Heart right ventricle (tissue), 16 donors: ENCODE measurements around the gene TMEM86A. TPM values are rescaled to one million over a fixed set of nuclear protein-coding genes. Genes with fewer than 3 reads are reported as not detected.
A peak's percentile ranks its signal among the peaks of the same experiment; 100 is the strongest.

Experiments
- ATAC-seq, 8 donors: fragments of 200-7000 bp; cut with Tn5 transposase; one replicate each; pipeline ENCODE4 v1.9.1; 2020; ENCODE audit warnings: mild to moderate bottlenecking in 8 of 8, moderate library complexity in 8 of 8, moderate number of reproducible peaks in 1 of 8
- DNase-seq, 2 donors: peaks; one replicate each; pipeline ENCODE4 v3.0.0-alpha.2; 2020
- H3K27ac ChIP-seq, 10 donors: fragments of 200-600 bp; sonication (generic) in 2 of 10; one replicate each; pipeline versions ENCODE4 v1.5.0 to v1.8.0; 2020 to 2022; ENCODE audit warnings: mild to moderate bottlenecking in 3 of 10
- H3K27me3 ChIP-seq, 7 donors: fragments of 200-600 bp; one replicate each; pipeline ENCODE4 v1.8.0; 2021 to 2022; ENCODE audit warnings: mild to moderate bottlenecking in 2 of 7
- H3K36me3 ChIP-seq, 9 donors: fragments of 200-600 bp; sonication (generic) in 1 of 9; one replicate each; pipeline versions ENCODE4 v1.5.0 to v1.8.0; 2020 to 2022; ENCODE audit warnings: mild to moderate bottlenecking in 2 of 9
- H3K4me1 ChIP-seq, 9 donors: fragments of 200-600 bp; sonication (generic) in 1 of 9; one replicate each; pipeline versions ENCODE4 v1.5.0 to v1.8.0; 2020 to 2022; ENCODE audit warnings: mild to moderate bottlenecking in 4 of 9
- H3K4me3 ChIP-seq, 10 donors: fragments of 200-600 bp; sonication (generic) in 2 of 10; one replicate each; pipeline versions ENCODE4 v1.5.0 to v1.8.0; 2020 to 2022; ENCODE audit warnings: mild to moderate bottlenecking in 7 of 10, moderate library complexity in 2 of 10
- H3K9me3 ChIP-seq, 11 donors: fragments of 200-600 bp in 10 of 11; sonication (generic) in 2 of 11; one replicate each; pipeline versions ENCODE4 v1.5.0 to v1.8.0; 2013 to 2022; ENCODE audit warnings: mild to moderate bottlenecking in 2 of 11, control low read depth in 1 of 11, moderate library complexity in 1 of 11
- WGBS, 2 donors: extraction: QIAGEN DNeasy Blood & Tissue Kit; methylation state at CpG; one replicate each; pipeline ENCODE4 v1.1.7; 2013; ENCODE audit warnings: inconsistent platforms in 1 of 2; 5-methylcytosine and 5-hydroxymethylcytosine counted together
- intact Hi-C, 10 donors: fragments of 100-400 bp; cut with DNase I; formaldehyde crosslinking; loops; one replicate each; pipeline versions ENCODE4 v1.11.1 to v1.14.2; 2022
- polyA plus RNA-seq, 2 donors: library from polyadenylated mRNA; stranded (reverse); fragments of 200-250 nt; gene quantifications; one replicate each; pipeline ENCODE4 v1.2.3, GENCODE V29; 2013
- total RNA-seq, 10 donors: library from RNA; stranded (reverse); fragmentation: NEBNext Ultra II Directional in 3 of 10; extraction: Animal tissue kit (Norgen Biotek cat#: 25700) in 3 of 10; gene quantifications; one replicate each; pipeline versions ENCODE4 v1.2.1 to v1.2.4, GENCODE V29; 2021 to 2023
- TF ChIP-seq, protein P1 (sequence below), 9 donors: fragments of 200-600 bp; sonication (generic) in 2 of 9; IDR thresholded peaks; one replicate each; pipeline versions ENCODE4 v1.5.0 to v1.8.0; 2021 to 2022; ENCODE audit warnings: antibody characterized with exemption in 9 of 9, mild to moderate bottlenecking in 5 of 9, moderate library complexity in 1 of 9
- donor health status: Arrhythmogenic right ventricular cardiomyopathy.
- donor health status: ischemic (EF 13 %, LVEDD 7.1; RV severe dilation, severe dysfunction).
- donor health status: healthy with polysubstance abuse.
- donor health status: DM: no; HTN: yes; CAD: no.
- donor health status: DM: no; HTN: no; CAD: no.
- donor health status: ischemic (EF 25% LVEDD 6.9; RV normal size, moderate dysfunction).
- donor health status: ischemic (EF 25% LVEDD 5.7; RV mildly dilated, moderate dysfunction).
- donor health status: healthy.
- donor health status: DM: yes; HTN: yes; CAD: no.
- donor health status: Ischemic cardiomyopathy.
- donor health status: ischemic (EF 35%, LVEDD 5.7; RV mildly dilated, moderate dysfunction).
- donor health status: nonischemic (EF 11% LVEDD 7.7; RV severe dilation, severe dysfunction).
- donor health status: DM: yes; HTN: yes; CAD: no.
- donor health status: PGD.
- donor health status: ischemic (EF 29% LVEDD 5.4; RV normal size, mild dysfunction).
- donor health status: nonischemic (EF 23%, LVEDD 6.1; RV moderate dilation, normal function).

Gene TMEM86A
- total and polyA plus RNA-seq, 12 donors, result 2.0 to 9.3 (median 5.0) TPM

DNA sequence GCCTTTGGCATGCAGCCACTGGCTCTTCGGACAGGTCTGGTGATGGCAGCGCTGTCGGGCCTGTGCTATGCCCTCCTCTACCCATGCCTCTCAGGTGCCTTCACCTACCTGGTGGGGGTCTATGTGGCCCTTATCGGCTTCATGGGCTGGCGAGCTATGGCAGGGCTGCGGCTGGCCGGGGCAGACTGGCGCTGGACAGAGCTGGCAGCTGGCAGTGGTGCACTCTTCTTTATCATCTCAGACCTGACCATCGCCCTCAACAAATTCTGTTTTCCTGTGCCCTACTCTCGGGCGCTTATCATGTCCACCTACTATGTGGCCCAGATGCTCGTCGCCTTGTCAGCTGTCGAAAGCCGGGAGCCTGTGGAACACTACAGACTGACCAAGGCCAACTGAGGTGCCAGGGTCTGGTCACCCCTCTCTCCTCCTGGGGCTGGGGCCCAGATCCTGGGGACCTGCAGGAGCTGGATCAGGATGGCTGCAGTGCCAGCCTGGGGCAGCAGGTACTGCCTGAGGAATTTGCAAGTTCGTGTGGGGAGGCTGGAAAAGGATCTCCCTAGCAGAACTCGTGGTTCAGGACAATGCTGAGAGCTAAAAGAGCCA, 3.1 kb downstream of the TMEM86A start:
- Histone ChIP-seq H3K36me3 (peaks cover 0 to 19% (median 7%) of the 10 kb centered on the region in 9 donors), H3K4me3 (no peak overlapping the region), H3K27me3 (peaks cover 0 to 15% (median 0%) of the 10 kb centered on the region in 7 donors), H3K4me1 (peaks cover 14 to 72% (median 45%) of the 10 kb centered on the region in 9 donors), H3K27ac (no peak overlapping the region), H3K9me3 (no peaks in the 10 kb centered on the region)
- intact Hi-C loops, result loop anchor here in 2 of 10 donors (5.0 to 10.0 kb wide), 2 partner anchors 64 to 177 kb away; partner anchors contain the start of gene TSG101 (in 1 of the 2)
- DNase-seq, result no peak
- 92 to 95% methylated on average over 17 of the region's 17 CpGs for WGBS, 2 donors
- ATAC-seq, result no peak
- TF ChIP-seq, protein P1, sequence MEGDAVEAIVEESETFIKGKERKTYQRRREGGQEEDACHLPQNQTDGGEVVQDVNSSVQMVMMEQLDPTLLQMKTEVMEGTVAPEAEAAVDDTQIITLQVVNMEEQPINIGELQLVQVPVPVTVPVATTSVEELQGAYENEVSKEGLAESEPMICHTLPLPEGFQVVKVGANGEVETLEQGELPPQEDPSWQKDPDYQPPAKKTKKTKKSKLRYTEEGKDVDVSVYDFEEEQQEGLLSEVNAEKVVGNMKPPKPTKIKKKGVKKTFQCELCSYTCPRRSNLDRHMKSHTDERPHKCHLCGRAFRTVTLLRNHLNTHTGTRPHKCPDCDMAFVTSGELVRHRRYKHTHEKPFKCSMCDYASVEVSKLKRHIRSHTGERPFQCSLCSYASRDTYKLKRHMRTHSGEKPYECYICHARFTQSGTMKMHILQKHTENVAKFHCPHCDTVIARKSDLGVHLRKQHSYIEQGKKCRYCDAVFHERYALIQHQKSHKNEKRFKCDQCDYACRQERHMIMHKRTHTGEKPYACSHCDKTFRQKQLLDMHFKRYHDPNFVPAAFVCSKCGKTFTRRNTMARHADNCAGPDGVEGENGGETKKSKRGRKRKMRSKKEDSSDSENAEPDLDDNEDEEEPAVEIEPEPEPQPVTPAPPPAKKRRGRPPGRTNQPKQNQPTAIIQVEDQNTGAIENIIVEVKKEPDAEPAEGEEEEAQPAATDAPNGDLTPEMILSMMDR (IDR thresholded peaks at IDR 0.05), result no peak

DNA sequence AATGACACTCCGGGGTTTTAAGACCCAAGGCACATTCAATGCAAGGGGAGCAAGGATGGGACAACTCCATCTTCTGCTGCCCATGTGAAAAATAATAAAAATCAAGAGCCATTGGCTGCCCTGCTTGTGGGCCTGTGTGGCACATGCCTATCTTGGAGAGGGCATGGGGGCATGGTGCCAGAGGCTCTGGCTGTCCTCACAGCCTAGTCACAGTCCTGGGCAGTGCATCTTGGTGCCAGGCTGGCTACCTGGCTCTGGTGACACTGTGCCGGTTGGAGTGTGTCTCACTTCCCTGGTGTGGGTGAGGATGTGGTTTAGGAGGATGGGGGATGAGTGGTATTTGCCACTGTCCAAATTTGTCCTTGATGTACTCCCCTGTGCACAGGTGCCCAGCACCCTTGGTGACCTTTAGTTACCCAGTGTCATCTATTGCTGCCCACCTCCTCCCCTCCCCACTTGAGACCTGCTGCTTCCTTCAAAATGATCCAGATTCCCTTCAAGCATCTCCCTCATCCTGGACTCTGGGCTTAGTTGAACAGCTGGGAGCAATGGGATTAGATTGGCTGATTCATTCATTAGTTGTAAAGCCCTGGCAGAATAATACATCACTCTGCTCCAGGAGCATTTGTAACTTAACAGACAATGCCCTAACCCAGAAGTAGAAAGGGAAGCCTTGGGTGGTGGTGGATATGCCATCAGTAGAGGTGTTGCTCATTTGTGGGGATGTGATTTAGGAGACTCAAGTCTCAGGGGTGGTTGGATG, 4.6 kb downstream of the TMEM86A start:
- TF ChIP-seq, protein P1 (IDR thresholded peaks at IDR 0.05), result no peak
- Histone ChIP-seq H3K27ac (no peak overlapping the region), H3K9me3 (no peaks in the 10 kb centered on the region), H3K4me3 (no peak overlapping the region), H3K36me3 (peaks cover 0 to 19% (median 7%) of the 10 kb centered on the region in 9 donors), H3K27me3 (peaks cover 0 to 15% (median 0%) of the 10 kb centered on the region in 7 donors), H3K4me1 (peaks cover 14 to 70% (median 46%) of the 10 kb centered on the region in 9 donors)
- peak in 1 of 8 donors; percentile 24 for ATAC-seq
- intact Hi-C loops, result loop anchor here in 2 of 10 donors (5.0 to 10.0 kb wide), 2 partner anchors 66 to 178 kb away; partner anchors contain the start of gene TSG101 (in 1 of the 2)
- 35 to 65% methylated on average over 2 of the region's 2 CpGs for WGBS, 2 donors
- DNase-seq, result peak in 1 of 2 donors; percentile 49

DNA sequence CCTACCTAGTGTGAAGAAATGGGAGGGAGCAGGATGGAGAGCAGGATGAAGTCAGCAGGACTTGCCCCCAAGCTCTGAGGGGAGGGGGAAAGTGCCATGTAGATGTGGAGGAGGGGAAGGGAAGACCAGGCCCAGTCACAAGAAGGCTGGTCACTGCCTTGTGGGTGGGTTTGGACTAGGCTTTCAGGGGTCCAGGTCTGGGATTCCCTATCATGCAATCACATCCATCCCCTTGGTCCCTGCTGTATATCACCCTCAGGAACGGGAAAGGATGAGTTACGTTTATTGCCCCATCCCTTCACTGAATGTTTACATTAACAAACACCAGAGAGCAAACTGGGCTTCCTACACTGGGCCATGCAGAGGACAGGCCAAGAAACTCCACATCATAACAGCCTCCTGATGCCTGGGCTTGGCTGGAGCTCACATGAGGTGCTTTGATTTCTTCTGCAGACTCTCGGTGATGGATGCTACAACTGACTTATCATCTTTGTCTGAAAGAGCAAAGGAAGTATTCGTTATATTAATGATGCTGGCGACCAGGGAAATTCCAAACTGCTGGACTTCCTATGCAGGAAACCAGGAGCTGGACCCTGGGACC, 5.6 kb downstream of the TMEM86A start:
- Histone ChIP-seq H3K27ac (peak overlapping the region in 1 of 10 donors; percentile 11), H3K4me1 (peaks cover 14 to 65% (median 42%) of the 10 kb centered on the region in 9 donors), H3K4me3 (no peak overlapping the region), H3K27me3 (peaks cover 0 to 15% (median 0%) of the 10 kb centered on the region in 7 donors), H3K36me3 (peaks cover 0 to 19% (median 7%) of the 10 kb centered on the region in 9 donors), H3K9me3 (no peaks in the 10 kb centered on the region)
- intact Hi-C loops, result loop anchor here in 2 of 10 donors (5.0 to 10.0 kb wide), 2 partner anchors 67 to 179 kb away; partner anchors contain the start of gene TSG101 (in 1 of the 2)
- TF ChIP-seq, protein P1 (IDR thresholded peaks at IDR 0.05), result no peak
- ATAC-seq (no peak), DNase-seq (no peak)
- WGBS, 2 donors, result 64 to 76% methylated on average over 5 of the region's 5 CpGs

DNA sequence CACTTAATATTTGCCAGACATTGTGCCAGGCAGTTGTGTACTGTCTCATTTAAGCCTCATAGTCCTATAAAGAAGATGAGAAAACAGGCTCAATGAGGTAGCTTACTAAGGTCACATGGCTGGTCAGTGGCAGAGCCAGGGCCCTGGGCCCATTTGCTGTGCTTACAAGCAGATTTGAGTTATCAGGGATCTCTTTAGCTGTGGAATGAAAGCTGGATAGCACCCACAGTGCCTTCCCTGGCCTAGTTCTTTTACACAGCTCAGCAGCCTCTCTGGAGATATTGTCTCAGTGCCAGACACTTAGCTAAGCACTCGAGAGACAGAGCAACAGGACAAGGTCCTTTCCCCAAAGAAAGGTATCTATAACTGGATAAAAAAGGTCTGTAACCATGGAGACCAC, 6.1 kb downstream of the TMEM86A start:
- Histone ChIP-seq H3K4me3 (no peak overlapping the region), H3K27me3 (peaks cover 0 to 15% (median 0%) of the 10 kb centered on the region in 7 donors), H3K27ac (peak overlapping the region in 1 of 10 donors; percentile 11), H3K4me1 (peaks cover 10 to 59% (median 36%) of the 10 kb centered on the region in 9 donors), H3K9me3 (no peaks in the 10 kb centered on the region), H3K36me3 (peaks cover 0 to 19% (median 7%) of the 10 kb centered on the region in 9 donors)
- intact Hi-C loops, result loop anchor here in 2 of 10 donors (5.0 to 10.0 kb wide), 2 partner anchors 67 to 180 kb away; partner anchors contain the start of gene TSG101 (in 1 of the 2)
- DNase-seq (no peak), ATAC-seq (peak in 7 of 8 donors; percentile 4 to 73 (median 36))
- TF ChIP-seq, protein P1 (IDR thresholded peaks at IDR 0.05), result no peak
- 30 to 48% methylated on average over 1 of the region's 1 CpG for WGBS, 2 donors
